ENCODE measurements around the gene RNF6.
"Not testable (repeated sequence)": the region's sequence is repeated elsewhere in the genome, so short reads cannot be mapped to it uniquely, and the experiment has no call there.

Gene RNF6

GRCh38 chr13:26221721-26222519 is at the start of gene RNF6:
Gene RNF6, minus strand, starts transcription at chr13:26222314. Its CDS starts 2,665 bp downstream, at chr13:26219649.
- DNase-seq: peak; percentile 98

GRCh38 chr13:26270707-26271106 is 48.6 kb upstream of the RNF6 start:
- no peak for DNase-seq

DNA sequence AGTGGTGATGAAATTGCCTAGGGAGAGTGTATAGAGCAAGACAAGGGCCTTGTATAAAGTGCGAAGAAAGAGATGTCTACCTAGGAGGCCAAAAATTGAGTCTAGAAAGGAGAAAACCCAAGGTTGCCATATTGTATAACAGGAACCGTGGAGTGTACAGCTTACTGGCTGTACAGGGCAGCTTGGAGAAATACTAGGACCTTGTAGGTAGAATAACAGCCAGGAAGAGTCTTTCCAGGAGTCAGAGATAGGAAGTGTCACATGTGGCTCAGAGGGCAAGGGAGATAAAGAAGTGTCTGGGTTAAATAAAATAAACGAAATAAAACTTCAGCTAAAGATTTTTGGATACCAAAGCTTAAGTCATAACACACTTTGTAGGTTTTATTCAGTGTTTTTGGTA is 44.2 kb upstream of the RNF6 start:
- no peak for DNase-seq

GRCh38 chr13:26262156-26262555 is 40.0 kb upstream of the RNF6 start:
- DNase-seq: no peak

DNA sequence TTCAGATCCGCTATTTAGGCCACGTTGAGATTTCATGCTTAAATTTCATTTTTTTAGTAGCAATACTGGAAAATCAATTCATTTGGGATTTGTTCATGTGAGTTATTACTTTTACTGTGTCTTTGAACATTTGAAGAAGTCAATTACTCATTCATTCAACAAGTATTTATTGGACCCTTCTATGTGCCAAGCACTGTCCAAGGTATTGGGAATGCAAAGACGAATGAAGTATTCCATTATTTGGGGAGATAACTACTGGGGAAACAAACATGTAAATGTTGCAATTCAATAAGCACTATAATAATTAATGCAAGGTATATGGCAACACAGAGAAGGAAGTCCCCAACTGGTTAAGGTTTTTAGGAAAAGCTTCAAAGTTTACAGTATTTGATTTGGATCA is 37.5 kb upstream of the RNF6 start:
- DNase-seq: no peak

DNA sequence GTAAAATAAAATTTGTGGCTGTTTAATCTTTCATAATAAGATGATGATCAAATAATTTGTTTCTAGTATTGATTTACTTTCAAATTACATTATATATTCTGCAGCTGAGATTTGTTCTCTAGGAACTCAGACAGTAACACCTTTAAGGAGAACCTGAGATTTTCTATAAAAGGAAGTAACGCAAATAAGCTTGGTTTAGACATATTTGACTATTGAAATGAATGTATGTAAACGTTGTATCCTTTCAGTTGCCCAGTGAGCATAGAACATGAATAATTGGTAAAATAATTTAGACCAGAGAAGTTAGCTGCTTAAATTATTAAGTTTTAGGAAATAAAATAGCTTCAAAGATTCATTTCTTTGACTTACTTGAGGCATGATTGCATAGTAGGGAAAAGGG is 34.9 kb upstream of the RNF6 start:
- DNase-seq: no peak

DNA sequence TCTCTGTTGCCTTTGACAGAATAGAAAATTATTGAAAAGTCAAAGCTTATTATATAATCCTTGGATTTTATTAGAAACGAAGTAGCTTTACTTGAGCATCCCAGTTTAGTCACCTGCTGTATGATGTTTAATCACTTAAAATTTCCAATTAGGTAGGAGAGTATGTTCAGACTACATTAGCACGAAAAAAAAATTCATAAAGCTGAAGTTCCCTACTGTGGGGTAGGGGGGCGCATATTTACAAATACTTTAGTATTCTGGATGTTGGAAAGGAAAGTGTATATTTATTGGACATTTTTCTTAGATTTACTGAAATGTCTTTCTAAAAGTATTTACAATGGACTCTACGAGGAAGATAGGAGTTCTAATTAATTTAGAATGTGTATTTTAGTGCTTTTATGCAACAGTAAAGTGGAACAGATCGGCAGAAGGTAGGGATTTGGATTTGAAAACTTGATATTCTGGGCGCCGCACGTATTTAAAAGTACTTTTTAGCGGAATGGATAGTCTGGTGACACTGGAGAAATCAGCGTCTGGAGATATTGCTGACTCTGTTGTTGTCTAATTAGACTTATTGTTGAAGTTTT is 33.7 kb upstream of the RNF6 start:
- DNase-seq: peak; percentile 12

DNA sequence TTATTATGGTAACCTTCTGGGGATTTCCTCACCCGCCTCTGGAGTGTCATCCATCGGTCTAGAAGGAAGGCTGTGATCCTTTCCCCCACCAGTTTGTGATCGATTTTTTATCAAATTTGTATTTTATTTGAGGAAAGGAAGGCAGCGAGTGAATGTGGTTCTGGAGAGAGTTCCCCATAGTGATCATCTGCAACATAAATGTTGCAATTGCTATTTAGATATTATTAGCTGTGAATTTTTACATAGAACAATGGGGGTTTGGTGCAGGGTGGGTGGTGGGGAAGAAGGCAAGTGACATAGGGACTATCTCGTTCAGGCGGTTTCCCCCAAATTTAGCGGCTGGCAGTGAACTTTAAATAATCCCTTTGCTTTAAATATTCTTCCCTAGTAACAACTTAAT is 33.0 kb upstream of the RNF6 start:
- DNase-seq: no peak

DNA sequence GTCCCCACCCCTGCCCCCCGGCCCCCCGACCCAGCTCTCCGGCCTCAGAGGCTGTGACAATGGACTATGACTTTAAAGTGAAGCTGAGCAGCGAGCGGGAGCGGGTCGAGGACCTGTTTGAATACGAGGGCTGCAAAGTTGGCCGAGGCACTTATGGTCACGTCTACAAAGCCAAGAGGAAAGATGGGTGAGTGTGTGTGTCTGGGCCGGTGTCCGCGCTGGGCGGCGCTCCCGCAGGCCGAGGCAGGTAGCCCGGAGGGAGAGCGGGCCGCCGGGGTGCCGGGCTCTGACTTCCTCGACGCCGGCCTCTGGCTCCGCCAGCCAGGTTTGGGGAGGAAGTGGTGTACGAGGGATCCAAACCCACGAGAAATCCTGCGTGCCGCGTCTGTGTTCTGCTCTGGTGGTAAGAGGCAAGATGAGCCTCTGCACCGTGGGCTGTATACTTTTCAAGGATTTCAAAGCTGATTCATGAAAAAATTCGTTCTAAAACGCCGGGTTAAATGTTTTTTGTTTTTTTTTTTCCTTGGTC is 32.5 kb upstream of the RNF6 start:
- peak; percentile 36 for DNase-seq

DNA sequence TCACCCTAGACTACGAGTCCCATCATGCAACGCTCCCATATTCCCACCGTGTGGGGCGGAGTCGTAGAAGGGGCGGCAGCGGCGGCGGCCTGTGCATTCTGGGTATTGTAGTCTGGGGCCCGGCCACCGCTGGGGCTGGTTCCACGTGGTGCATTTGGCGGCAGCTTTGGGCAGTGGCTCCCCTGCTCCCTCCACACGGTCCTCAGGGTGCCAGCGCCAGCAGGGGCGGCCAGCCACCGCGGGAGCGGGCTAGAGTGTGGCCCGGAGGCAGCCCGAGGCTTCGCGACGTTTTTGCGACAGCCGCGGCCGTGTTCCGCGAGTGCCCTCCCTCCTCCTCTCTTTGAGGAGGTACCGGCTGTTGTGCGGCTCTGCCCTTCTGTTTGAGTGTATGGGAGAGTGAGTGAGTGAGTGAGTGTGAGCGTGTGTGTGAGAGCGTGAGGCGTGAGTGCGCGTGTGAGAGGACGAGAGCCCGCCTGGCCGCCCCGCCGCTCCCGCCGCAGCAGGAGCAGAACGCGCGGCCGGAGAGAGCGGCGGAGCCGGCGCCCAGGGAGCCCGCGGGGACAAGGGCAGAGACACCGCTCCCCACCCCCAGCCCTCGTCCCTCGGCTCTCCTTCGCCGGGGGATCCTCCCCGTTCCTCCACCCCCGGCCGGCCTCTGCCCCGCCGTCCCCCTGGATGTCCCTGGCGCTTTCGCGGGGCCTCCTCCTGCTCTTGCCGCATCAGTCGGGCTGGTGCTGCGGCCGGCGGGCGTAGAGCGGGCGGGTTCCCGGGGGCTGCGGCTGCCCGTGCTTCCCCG is 31.9 kb upstream of the RNF6 start, which contains the start of gene CDK8:
TSS of gene CDK8 (plus strand) at position 343 of the 796 bp plus-strand sequence. CDS start 513 bp downstream, outside the sequence.
- peak; percentile 85 for DNase-seq

- no peak for DNase-seq
These were observed 31.2 kb upstream of the RNF6 start for GRCh38 chr13:26253262-26253786.

- DNase-seq: not testable (repeated sequence)
These were observed 29.9 kb upstream of the RNF6 start for GRCh38 chr13:26252006-26252405.

DNA sequence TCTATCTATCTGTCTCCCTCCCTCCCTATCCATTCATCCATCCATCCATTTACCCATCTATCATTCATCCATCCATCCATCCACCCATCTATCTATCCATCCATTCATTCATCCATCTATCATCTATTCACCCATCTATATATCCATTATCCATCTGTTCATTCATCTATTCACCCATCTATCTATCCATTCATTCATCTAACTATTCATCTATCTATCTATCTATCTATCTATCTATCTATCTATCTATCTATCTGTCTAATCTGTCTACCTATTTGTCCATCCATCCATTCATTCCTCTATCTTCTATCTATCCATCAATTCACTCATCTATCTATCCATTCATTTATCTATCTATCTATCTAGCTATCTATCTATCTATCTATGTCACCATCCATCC is 27.4 kb upstream of the RNF6 start:
- no peak for DNase-seq

- no peak for DNase-seq
These were observed 25.5 kb upstream of the RNF6 start for GRCh38 chr13:26247608-26248007.

- no peak for DNase-seq
These were observed 24.9 kb upstream of the RNF6 start for GRCh38 chr13:26247011-26247410.

DNA sequence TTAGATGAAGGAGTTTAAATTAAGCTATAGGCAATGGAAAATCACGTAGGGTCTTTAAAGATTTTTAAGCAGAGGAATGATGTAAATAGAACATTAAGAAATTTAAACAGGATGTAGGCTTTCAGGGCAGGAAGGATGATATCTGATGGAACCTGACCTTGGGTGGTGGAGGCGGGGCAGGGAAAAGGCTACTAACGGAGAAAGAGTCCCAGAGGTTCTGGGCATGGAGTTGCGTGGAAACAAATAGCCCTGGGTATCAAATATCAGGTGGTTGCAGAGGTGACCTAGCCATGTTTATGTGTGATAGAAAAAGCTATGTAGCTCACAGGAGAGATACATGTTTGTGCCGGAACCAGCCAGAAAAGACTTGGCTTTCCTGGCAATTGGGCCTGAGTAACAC is 24.0 kb upstream of the RNF6 start:
- no peak for DNase-seq

DNA sequence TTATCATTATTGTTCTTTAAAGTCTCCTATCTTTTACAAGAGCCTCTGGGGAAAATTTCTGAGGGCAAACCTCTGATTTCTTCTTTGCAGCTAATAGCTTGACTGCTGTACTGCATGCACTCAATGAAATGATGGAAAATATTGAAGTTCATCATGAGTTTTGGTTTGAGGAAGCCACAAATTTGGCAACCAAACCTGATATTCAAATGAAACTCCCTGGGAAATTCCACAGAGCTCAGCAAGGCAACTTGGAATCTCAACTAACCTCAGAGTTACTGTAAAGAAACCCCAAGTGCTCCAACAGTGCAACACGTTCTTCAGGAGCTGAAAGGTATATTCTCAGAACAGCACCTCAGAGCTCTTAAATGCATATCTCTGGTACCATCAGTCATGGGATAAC is 14.2 kb upstream of the RNF6 start:
- no peak for DNase-seq

DNA sequence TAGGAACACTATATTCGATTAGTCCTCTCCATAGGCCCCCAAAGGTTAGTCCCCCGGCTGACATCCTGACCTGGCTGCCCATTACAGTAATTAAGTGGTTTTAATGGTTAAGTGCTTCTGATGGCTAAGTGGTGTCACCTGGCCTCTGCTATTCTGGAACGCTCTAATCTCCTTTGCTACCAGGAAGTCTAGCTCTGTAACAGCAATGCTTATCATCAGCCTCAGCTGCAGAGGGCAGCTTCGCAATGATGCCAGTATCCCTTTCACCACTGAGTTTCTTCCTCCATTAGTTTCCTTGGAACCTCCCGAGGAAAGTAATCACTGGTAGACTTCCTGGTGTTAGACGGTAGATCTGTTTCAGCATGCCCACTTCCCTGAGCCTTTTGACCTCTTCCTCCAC is 8.6 kb upstream of the RNF6 start:
- no peak for DNase-seq

DNA sequence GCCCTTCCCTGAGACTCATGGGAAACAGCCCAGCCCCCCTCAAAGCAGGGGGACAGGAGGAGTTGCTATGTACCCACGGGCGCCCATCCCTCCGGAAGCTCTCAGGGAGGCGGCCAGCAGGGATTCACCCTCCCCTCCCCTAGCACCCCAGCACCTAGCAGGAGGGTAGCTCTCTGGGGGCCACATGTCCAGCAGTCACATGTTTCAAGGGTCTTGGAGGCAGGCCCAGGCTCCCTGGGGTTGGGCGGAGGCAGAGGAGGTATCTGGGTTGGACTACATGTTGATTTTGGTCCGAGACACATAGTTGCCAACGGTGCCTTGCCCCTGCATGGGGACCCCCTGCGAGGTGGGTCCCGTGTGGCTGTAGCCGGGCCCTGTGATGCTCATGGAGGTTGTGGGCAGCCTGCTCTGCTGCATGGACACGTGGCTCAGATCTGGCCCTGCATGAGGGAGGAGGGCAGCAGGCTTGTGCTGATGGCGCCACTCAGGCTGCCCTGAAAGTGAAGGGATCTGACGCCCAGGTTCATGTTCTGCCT is 7.0 kb upstream of the RNF6 start:
- DNase-seq: no peak

DNA sequence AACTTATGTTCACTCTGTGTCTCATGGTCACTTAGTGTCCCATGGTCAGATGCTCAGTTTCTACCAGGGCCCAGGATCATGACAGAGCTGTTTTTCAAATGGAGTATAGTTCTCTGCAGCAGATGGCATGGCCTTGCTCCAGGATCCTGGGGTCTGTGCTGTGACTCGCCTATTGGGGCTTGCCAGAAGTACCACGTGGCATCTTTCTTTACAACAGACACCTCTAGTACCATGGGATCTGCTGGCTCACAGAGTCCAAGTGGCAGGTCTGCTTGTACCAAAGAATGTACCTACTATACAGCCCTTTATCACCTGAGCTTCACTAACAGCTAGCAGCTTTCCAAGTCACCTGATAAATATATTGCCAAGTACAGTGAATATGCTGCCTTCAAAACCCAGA is 6.0 kb upstream of the RNF6 start:
- DNase-seq: no peak

DNA sequence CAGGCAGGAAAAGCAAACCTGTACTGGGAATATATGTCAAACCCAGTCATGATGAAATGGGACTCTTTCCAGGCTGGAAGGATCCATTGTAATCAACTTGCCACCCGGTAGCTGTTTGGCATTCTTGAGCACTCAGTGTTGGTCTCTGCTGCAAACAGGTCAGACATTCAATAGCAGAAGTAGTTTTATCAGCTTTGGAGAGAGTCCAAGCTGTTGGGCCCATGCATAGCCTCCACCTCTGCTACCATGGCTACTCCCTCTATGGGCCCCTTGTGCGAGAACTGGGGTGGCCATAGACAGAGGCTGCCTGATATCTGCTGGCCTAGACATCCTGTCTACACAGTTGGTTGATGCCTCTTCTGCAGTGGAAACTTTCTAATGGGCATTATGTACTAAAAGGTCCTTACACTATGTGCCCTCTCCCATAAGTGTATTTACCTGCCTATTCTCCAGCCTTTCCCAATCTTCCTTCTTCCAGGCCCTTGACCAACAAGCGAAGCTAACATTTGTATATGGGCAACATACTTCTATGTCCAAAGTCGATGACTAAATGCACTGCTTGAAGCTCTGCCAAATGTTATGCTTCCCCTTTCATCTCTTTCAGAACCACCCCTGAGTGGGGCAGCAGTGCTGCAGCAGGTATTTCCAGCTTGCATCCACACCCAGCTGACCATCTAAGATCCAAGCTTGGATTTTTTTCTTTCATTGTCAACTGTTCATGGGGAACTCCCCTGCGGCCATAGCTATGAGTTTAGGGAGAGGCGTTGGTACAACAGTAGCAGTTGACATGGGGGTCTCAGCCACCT is 5.3 kb upstream of the RNF6 start:
- DNase-seq: no peak

All from MV-4-11 (cell line).